Mucosa of stomach (tissue), 1 donor: ENCODE data around the gene WDTC1.
A peak's percentile ranks its signal among the peaks of the same experiment; 100 is the strongest.
"Not testable (repeated sequence)": the region's sequence is repeated elsewhere in the genome, so short reads cannot be mapped to it uniquely, and the experiment has no call there.

Experiments
- H3K27me3 ChIP-seq: one replicate; pipeline ENCODE4 v1.7.0; 2013; ENCODE audit warnings: mild to moderate bottlenecking, low read length; ENCODE audit not compliant: control insufficient read depth, insufficient read depth
- H3K36me3 ChIP-seq: one replicate; pipeline ENCODE4 v1.7.0; 2013; ENCODE audit warnings: low read length; ENCODE audit not compliant: control insufficient read depth, insufficient read depth
- H3K4me1 ChIP-seq: one replicate; pipeline ENCODE4 v1.7.0; 2013; ENCODE audit warnings: mild to moderate bottlenecking, low read length; ENCODE audit not compliant: control insufficient read depth, insufficient read depth
- H3K4me3 ChIP-seq: one replicate; pipeline ENCODE4 v1.7.0; 2013; ENCODE audit warnings: low read length
- H3K9ac ChIP-seq: one replicate; pipeline ENCODE4 v1.7.0; 2013; ENCODE audit warnings: mild to moderate bottlenecking, low read length, moderate library complexity
- H3K9me3 ChIP-seq: one replicate; pipeline ENCODE4 v1.7.0; 2013; ENCODE audit warnings: mild to moderate bottlenecking, low read length, moderate library complexity; ENCODE audit not compliant: control insufficient read depth
- donor health status: Pancreatic carcinoma.

Gene WDTC1

GRCh38 chr1:27234049-27234882 is at the start of gene WDTC1:
TSS of gene WDTC1 (plus strand) at chr1:27234632. CDS start at chr1:27261055, 26,423 bp downstream.
- peak within 1 kb of the TSS; percentile 67 for H3K4me3 ChIP-seq
- H3K27me3 ChIP-seq, result no peaks in the 10 kb centered on the region
- no peaks in the 10 kb centered on the region for H3K9me3 ChIP-seq
- H3K4me1 ChIP-seq, result peaks cover 11% of the 10 kb centered on the region
- H3K36me3 ChIP-seq, result no peaks in the 10 kb centered on the region
- peak within 1 kb of the TSS; percentile 81 for H3K9ac ChIP-seq

- not testable (repeated sequence) for H3K27me3 ChIP-seq, H3K36me3 ChIP-seq, H3K4me1 ChIP-seq, H3K4me3 ChIP-seq, H3K9ac ChIP-seq, H3K9me3 ChIP-seq
These were observed 49.8 kb upstream of the WDTC1 start for GRCh38 chr1:27184665-27185064.

- no peak overlapping the region for H3K4me3 ChIP-seq
- no peaks in the 10 kb centered on the region for H3K9me3 ChIP-seq
- no peaks in the 10 kb centered on the region for H3K27me3 ChIP-seq
- no peaks in the 10 kb centered on the region for H3K36me3 ChIP-seq
- peaks cover 31% of the 10 kb centered on the region for H3K4me1 ChIP-seq
- H3K9ac ChIP-seq, result peak overlapping the region; percentile 58
These were observed 42.3 kb upstream of the WDTC1 start for GRCh38 chr1:27192039-27192529.

GRCh38 chr1:27193194-27193593 is 41.2 kb upstream of the WDTC1 start:
- Histone ChIP-seq H3K4me3 (no peak overlapping the region), H3K9me3 (no peaks in the 10 kb centered on the region)

GRCh38 chr1:27201295-27201694 is 33.1 kb upstream of the WDTC1 start:
- H3K9me3 ChIP-seq, result no peaks in the 10 kb centered on the region
- H3K4me3 ChIP-seq, result no peak overlapping the region
- no peak overlapping the region for H3K9ac ChIP-seq
- no peaks in the 10 kb centered on the region for H3K27me3 ChIP-seq
- H3K36me3 ChIP-seq, result no peaks in the 10 kb centered on the region
- peaks cover 7% of the 10 kb centered on the region for H3K4me1 ChIP-seq

More at GRCh38 chr1:27193194-27193593, 41.2 kb upstream of the WDTC1 start:
- H3K4me1 ChIP-seq, result peaks cover 37% of the 10 kb centered on the region
- peak overlapping the region; percentile 58 for H3K9ac ChIP-seq
- H3K36me3 ChIP-seq, result no peaks in the 10 kb centered on the region
- no peaks in the 10 kb centered on the region for H3K27me3 ChIP-seq

GRCh38 chr1:27203946-27204345 is 30.5 kb upstream of the WDTC1 start:
- Histone ChIP-seq H3K36me3 (no peaks in the 10 kb centered on the region), H3K9me3 (no peaks in the 10 kb centered on the region), H3K4me1 (no peaks in the 10 kb centered on the region), H3K27me3 (no peaks in the 10 kb centered on the region), H3K4me3 (no peak overlapping the region), H3K9ac (no peak overlapping the region)

GRCh38 chr1:27207238-27207637 is 27.2 kb upstream of the WDTC1 start:
- not testable (repeated sequence) for H3K4me3 ChIP-seq, H3K4me1 ChIP-seq, H3K9ac ChIP-seq, H3K27me3 ChIP-seq, H3K9me3 ChIP-seq, H3K36me3 ChIP-seq

- not testable (repeated sequence) for H3K4me1 ChIP-seq, H3K9ac ChIP-seq, H3K9me3 ChIP-seq, H3K27me3 ChIP-seq, H3K4me3 ChIP-seq, H3K36me3 ChIP-seq
These were observed 26.1 kb upstream of the WDTC1 start for GRCh38 chr1:27208143-27208850.

GRCh38 chr1:27216466-27216865 is 18.0 kb upstream of the WDTC1 start:
- peaks cover 5% of the 10 kb centered on the region for H3K4me1 ChIP-seq
- no peaks in the 10 kb centered on the region for H3K9me3 ChIP-seq
- H3K27me3 ChIP-seq, result no peaks in the 10 kb centered on the region
- H3K36me3 ChIP-seq, result no peaks in the 10 kb centered on the region
- H3K9ac ChIP-seq, result no peak overlapping the region
- no peak overlapping the region for H3K4me3 ChIP-seq

- Histone ChIP-seq H3K36me3 (no peaks in the 10 kb centered on the region), H3K4me1 (peaks cover 5% of the 10 kb centered on the region), H3K27me3 (no peaks in the 10 kb centered on the region), H3K9ac (no peak overlapping the region), H3K9me3 (no peaks in the 10 kb centered on the region), H3K4me3 (no peak overlapping the region)
These were observed 17.0 kb upstream of the WDTC1 start for GRCh38 chr1:27217401-27217800.

GRCh38 chr1:27218736-27219135 is 15.7 kb upstream of the WDTC1 start:
- Histone ChIP-seq H3K9ac (no peak overlapping the region), H3K27me3 (no peaks in the 10 kb centered on the region), H3K36me3 (no peaks in the 10 kb centered on the region), H3K9me3 (no peaks in the 10 kb centered on the region), H3K4me3 (no peak overlapping the region), H3K4me1 (peaks cover 5% of the 10 kb centered on the region)

- Histone ChIP-seq H3K4me1 (peaks cover 5% of the 10 kb centered on the region), H3K36me3 (no peaks in the 10 kb centered on the region), H3K27me3 (no peaks in the 10 kb centered on the region), H3K9ac (no peak overlapping the region), H3K4me3 (no peak overlapping the region), H3K9me3 (no peaks in the 10 kb centered on the region)
These were observed 14.3 kb upstream of the WDTC1 start for GRCh38 chr1:27220096-27220495.
